Measurements from ENCODE around the gene MX2. TPM values are rescaled to one million over a fixed set of nuclear protein-coding genes. Genes with fewer than 3 reads are reported as not detected.
"Not testable (repeated sequence)": the region's sequence is repeated elsewhere in the genome, so short reads cannot be mapped to it uniquely, and the experiment has no call there.

MX2 gene
- total RNA-seq, 2 donors from 2014 or later, result 2.3 to 12.2 TPM

DNA sequence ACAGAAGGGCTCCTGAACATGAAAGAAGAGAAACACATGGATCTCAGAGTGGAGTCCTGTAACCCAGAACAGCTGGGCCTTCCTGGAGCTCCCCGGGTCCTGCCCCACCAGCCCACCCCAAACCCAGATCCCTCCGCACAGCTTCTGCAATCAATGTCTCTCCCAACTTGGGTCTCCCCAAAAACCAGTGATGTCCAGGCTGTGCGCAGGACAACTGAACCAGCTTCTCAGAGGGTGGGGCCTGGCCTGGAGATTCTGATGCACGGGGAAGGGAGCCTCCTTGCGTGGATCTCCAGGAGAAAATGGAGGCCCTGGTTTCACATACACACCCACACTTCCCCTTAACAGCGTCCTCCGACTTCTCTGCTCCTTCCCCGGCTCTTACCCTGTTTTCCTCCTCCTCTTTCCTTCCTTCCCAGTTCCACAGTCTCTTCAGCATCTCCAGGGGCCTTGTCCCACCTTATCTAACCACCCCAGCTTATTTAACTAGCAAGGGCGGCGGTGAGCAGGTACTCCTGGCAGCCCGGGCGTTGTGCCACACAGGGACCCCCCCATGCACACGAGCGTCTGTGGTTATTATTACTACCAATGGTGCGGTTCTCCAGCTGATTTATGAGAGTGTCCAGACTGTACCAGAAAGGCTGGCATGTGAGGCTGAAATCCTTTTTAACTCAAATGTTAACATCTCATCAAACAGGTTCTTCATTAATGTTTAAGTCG lies 11.2 kb upstream of the MX2 start:
- no peaks in the 10 kb centered on the region for H3K9me3 ChIP-seq
- WGBS, 2 donors, result 71 to 89% methylated on average over 16 of the region's 16 CpGs
- no peak for DNase-seq
- peaks cover 0 to 16% of the 10 kb centered on the region in 2 donors for H3K36me3 ChIP-seq (replicated peaks in 1 of 2; ENCODE audit: insufficient read depth in 1 of 2, low read depth in 2 of 2)
- intact Hi-C loops (cut with DNase I), result no loop called here
- no peak overlapping the region for H3K27ac ChIP-seq
- TF ChIP-seq, protein P1, sequence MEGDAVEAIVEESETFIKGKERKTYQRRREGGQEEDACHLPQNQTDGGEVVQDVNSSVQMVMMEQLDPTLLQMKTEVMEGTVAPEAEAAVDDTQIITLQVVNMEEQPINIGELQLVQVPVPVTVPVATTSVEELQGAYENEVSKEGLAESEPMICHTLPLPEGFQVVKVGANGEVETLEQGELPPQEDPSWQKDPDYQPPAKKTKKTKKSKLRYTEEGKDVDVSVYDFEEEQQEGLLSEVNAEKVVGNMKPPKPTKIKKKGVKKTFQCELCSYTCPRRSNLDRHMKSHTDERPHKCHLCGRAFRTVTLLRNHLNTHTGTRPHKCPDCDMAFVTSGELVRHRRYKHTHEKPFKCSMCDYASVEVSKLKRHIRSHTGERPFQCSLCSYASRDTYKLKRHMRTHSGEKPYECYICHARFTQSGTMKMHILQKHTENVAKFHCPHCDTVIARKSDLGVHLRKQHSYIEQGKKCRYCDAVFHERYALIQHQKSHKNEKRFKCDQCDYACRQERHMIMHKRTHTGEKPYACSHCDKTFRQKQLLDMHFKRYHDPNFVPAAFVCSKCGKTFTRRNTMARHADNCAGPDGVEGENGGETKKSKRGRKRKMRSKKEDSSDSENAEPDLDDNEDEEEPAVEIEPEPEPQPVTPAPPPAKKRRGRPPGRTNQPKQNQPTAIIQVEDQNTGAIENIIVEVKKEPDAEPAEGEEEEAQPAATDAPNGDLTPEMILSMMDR (IDR thresholded peaks at IDR 0.05), result no peak
- TF ChIP-seq POLR2A (IDR thresholded peaks at IDR 0.05), result no peak
- H3K4me3 ChIP-seq, result no peak overlapping the region
- ATAC-seq, result no peak
- H3K27me3 ChIP-seq, result no peaks in the 10 kb centered on the region
- H3K4me1 ChIP-seq, result peaks cover 11% of the 10 kb centered on the region

DNA sequence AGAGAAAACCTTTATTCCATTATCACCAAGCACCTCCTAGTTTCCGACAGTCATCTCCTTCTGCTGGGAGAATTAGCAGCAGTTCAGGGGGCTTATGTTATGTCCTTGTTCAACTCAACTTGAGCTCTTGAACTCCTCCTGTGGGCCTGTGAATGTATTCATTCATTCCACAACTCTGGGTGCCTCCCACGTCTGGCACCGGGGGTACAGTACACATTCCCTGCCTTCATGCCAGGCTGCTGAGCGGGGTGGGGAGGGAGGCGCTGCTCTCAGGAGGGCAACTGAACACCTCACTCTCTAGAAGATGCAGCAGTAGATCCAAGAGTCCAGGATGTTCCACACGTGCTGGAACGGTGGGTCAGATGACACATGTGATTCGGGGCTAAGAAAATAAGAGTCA lies 4.3 kb upstream of the MX2 start:
- intact Hi-C loops (cut with DNase I), result no loop called here

GRCh38 chr21:41358193-41359166 lies 3.3 kb upstream of the MX2 start:
- Histone ChIP-seq H3K27ac (no peak overlapping the region), H3K9me3 (no peaks in the 10 kb centered on the region), H3K4me1 (peaks cover 13% of the 10 kb centered on the region), H3K36me3 (replicated peaks in 1 of 2; ENCODE audit: insufficient read depth in 1 of 2, low read depth in 2 of 2) (no peaks in the 10 kb centered on the region), H3K27me3 (no peaks in the 10 kb centered on the region), H3K4me3 (no peak overlapping the region)
- WGBS, 2 donors, result 77 to 81% methylated on average over 8 to 9 of the region's 9 CpGs
- TF ChIP-seq POLR2A (IDR thresholded peaks at IDR 0.05), result no peak
- TF ChIP-seq, protein P1 (IDR thresholded peaks at IDR 0.05), result no peak
- peak in 1 of 4 donors; percentile 10 for DNase-seq
- no peak for ATAC-seq
- intact Hi-C loops (cut with DNase I), result no loop called here

More for the DNA sequence above, 4.3 kb upstream of the MX2 start:
- Histone ChIP-seq H3K4me3 (no peak overlapping the region), H3K27ac (no peak overlapping the region), H3K9me3 (no peaks in the 10 kb centered on the region), H3K36me3 (replicated peaks in 1 of 2; ENCODE audit: insufficient read depth in 1 of 2, low read depth in 2 of 2) (no peaks in the 10 kb centered on the region), H3K27me3 (no peaks in the 10 kb centered on the region), H3K4me1 (peaks cover 13% of the 10 kb centered on the region)
- 52 to 60% methylated on average over 6 to 8 of the region's 8 CpGs for WGBS, 2 donors
- peak in 1 of 4 donors; percentile 8 for DNase-seq
- no peak for ATAC-seq
- TF ChIP-seq, protein P1 (IDR thresholded peaks at IDR 0.05), result no peak
- no peak for TF ChIP-seq POLR2A (IDR thresholded peaks at IDR 0.05)

GRCh38 chr21:41359286-41359685 lies 2.5 kb upstream of the MX2 start:
- Histone ChIP-seq H3K4me3 (no peak overlapping the region), H3K27me3 (no peaks in the 10 kb centered on the region), H3K27ac (no peak overlapping the region), H3K9me3 (no peaks in the 10 kb centered on the region), H3K4me1 (peaks cover 13% of the 10 kb centered on the region), H3K36me3 (replicated peaks in 1 of 2; ENCODE audit: insufficient read depth in 1 of 2, low read depth in 2 of 2) (no peaks in the 10 kb centered on the region)
- DNase-seq, result peak in 1 of 4 donors; percentile 11
- no peak for ATAC-seq
- TF ChIP-seq POLR2A (IDR thresholded peaks at IDR 0.05), result no peak
- TF ChIP-seq, protein P1 (IDR thresholded peaks at IDR 0.05), result no peak
- intact Hi-C loops (cut with DNase I), result no loop called here
- 81 to 88% methylated on average over 11 to 12 of the region's 12 CpGs for WGBS, 2 donors

GRCh38 chr21:41359754-41360071 lies 2.1 kb upstream of the MX2 start:
- not testable (repeated sequence) for H3K4me3 ChIP-seq; H3K36me3 ChIP-seq (replicated peaks in 1 of 2; ENCODE audit: insufficient read depth in 1 of 2, low read depth in 2 of 2); ATAC-seq; H3K9me3 ChIP-seq; H3K27me3 ChIP-seq; H3K27ac ChIP-seq; DNase-seq
- peaks cover 13% of the 10 kb centered on the region for H3K4me1 ChIP-seq
- WGBS, 2 donors, result 66 to 71% methylated on average over 3 to 4 of the region's 4 CpGs
- intact Hi-C loops (cut with DNase I), result loop anchor here (10.0 kb wide), 1 partner anchor 65 kb away; no protein-coding TSS in a partner anchor

Data from body of pancreas (tissue), 4 donors.